Fibroblast of villous mesenchyme (primary cell): ENCODE data around the gene RALA. TPM values are rescaled to one million over a fixed set of nuclear protein-coding genes. Genes with fewer than 3 reads are reported as not detected.

Experiments used
- DNase-seq: peaks from one replicate; pipeline ENCODE4 v3.0.0-alpha.2; 2010; ENCODE audit warnings: low read depth
- H3K4me3 ChIP-seq: 2 replicates; pipeline ENCODE4 v1.5.1; 2011; ENCODE audit warnings: low read depth, mild to moderate bottlenecking, low read length
- CTCF ChIP-seq: IDR thresholded peaks from 2 replicates; pipeline ENCODE4 v1.5.1; 2012; ENCODE audit warnings: low read depth, mild to moderate bottlenecking, low read length; ENCODE audit not compliant: insufficient read depth
- total RNA-seq: library from RNA; depleted of rRNA; stranded (reverse); fragments of >200 nt; gene quantifications from 2 replicates; pipeline ENCODE4 v1.2.3, GENCODE V29; 2012

Gene RALA
- total RNA-seq = 20.3 and 22.2 TPM in 2 replicates

GRCh38 chr7:39623047-39623731, at the start of gene RALA:
Gene RALA, plus strand, starts transcription at chr7:39623572. Its CDS starts 63,096 bp downstream, at chr7:39686668.
- H3K4me3 ChIP-seq = peak within 1 kb of the TSS; percentile 81
- peak; percentile 95 for DNase-seq
- no peak for TF ChIP-seq CTCF

GRCh38 chr7:39574673-39575349, 48.6 kb upstream of the RALA start:
- no peak overlapping the region for H3K4me3 ChIP-seq
- DNase-seq = no peak
- no peak for TF ChIP-seq CTCF

- H3K4me3 ChIP-seq = no peak overlapping the region
- DNase-seq = no peak
- no peak for TF ChIP-seq CTCF
These were observed 46.0 kb upstream of the RALA start for GRCh38 chr7:39577229-39577874.

- peak; percentile 95 for DNase-seq
- no peak overlapping the region for H3K4me3 ChIP-seq
- TF ChIP-seq CTCF = peak; percentile 84
These were observed 43.1 kb upstream of the RALA start for GRCh38 chr7:39580149-39580874.

GRCh38 chr7:39582536-39582935, 40.8 kb upstream of the RALA start:
- TF ChIP-seq CTCF = no peak
- H3K4me3 ChIP-seq = no peak overlapping the region
- DNase-seq = no peak

- no peak for DNase-seq
- TF ChIP-seq CTCF = no peak
- no peak overlapping the region for H3K4me3 ChIP-seq
These were observed 39.8 kb upstream of the RALA start for GRCh38 chr7:39583539-39583938.
